ENCODE data around the gene RFTN2.
A peak's percentile ranks its signal among the peaks of the same experiment; 100 is the strongest.
"Not testable (repeated sequence)": the region's sequence is repeated elsewhere in the genome, so short reads cannot be mapped to it uniquely, and the experiment has no call there.

The RFTN2 gene

GRCh38 chr2:197675246-197675645 is at the start of gene RFTN2:
TSS of gene RFTN2 (minus strand) at chr2:197675587. CDS start at chr2:197675458, 129 bp downstream.
- DNase-seq = no peak

DNA sequence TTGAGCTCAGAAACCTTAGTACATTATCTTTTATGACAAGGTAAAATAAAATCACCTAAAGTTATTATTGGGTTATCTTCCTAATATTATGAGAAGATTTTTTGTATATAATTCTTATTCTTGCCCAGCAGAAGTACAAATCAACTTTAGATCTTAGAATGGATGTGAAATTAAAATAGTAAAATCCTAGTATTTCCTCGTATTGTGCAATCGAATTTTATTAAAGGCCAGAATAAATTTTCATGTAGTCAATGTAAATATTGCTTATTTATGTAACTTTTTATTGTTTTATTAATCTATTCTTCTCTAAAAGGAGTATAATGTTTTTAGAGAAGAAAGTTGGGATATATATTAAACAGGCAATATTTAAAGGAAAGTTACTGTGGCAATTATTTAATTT is 42.5 kb upstream of the RFTN2 start:
- DNase-seq = no peak

DNA sequence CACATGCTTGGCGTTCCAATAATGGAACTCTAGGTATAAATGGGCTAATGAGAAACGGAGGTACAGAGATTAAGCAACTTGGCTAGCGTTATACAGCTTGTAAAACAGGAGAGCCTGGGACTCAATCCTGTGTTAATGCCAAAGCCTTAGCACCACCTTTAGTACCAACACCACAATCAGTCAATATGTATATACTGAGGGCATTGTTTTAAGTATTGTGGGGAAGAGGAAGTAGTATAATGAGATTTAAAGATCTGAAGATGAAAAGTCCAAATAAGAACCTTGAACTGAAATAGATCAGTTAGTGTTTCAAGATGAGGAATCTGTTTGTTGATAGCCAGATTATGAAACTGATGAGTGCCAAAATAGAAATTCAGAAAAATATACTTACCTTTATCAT is 37.9 kb upstream of the RFTN2 start:
- DNase-seq = no peak

DNA sequence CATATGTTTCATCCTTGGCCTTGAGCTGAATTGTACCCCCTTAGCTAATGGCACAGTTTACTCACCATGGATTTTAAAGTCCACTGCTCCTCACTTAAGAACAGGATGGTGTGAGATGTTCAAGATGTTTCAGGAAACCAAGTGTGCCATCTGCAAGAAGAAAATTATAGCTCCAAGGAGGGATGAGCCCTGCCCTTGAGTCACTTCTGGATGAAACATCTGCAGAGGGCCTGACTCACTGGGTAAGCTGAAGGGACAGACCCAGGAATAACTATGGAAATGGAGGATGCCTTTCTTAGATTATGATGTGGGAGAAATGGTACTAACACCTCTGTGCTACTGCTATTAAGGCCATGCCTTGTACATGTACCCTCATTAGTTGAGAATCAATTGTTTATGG is 36.2 kb upstream of the RFTN2 start:
- DNase-seq = no peak

DNA sequence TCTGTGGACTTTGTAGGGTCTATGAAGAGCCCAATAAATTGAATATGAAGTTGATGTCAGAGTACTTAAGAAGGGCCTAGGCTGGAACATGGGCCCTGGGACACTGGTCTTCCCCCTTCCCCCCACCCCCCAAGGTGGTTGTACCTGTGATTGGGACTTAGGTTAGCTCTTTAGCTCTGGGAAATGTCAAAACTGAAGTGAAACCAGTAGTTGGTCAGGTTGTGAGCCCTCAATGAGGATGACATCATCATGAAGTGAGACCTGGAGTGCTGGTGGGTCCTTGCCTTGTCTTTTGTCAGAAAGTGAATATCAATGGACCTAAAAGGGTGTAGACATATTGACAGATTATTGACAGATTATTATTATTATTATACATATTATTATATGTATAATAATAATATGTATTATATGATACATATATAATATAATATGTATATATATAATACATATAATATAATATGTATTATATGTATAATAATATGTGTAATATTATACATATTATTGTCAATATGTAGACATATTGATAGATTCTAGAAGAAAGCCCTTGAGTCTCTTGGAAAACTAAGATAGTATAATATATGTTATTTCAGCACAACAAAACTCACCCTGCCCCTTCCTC is 35.1 kb upstream of the RFTN2 start:
- no peak for DNase-seq

- not testable (repeated sequence) for DNase-seq
Measured at GRCh38 chr2:197709140-197709539, 33.8 kb upstream of the RFTN2 start.

GRCh38 chr2:197708331-197708730 is 32.9 kb upstream of the RFTN2 start:
- no peak for DNase-seq

- DNase-seq = peak; percentile 42
Measured at GRCh38 chr2:197707316-197708213, 32.2 kb upstream of the RFTN2 start.

GRCh38 chr2:197706839-197707207 is 31.4 kb upstream of the RFTN2 start:
- DNase-seq = peak; percentile 21

DNA sequence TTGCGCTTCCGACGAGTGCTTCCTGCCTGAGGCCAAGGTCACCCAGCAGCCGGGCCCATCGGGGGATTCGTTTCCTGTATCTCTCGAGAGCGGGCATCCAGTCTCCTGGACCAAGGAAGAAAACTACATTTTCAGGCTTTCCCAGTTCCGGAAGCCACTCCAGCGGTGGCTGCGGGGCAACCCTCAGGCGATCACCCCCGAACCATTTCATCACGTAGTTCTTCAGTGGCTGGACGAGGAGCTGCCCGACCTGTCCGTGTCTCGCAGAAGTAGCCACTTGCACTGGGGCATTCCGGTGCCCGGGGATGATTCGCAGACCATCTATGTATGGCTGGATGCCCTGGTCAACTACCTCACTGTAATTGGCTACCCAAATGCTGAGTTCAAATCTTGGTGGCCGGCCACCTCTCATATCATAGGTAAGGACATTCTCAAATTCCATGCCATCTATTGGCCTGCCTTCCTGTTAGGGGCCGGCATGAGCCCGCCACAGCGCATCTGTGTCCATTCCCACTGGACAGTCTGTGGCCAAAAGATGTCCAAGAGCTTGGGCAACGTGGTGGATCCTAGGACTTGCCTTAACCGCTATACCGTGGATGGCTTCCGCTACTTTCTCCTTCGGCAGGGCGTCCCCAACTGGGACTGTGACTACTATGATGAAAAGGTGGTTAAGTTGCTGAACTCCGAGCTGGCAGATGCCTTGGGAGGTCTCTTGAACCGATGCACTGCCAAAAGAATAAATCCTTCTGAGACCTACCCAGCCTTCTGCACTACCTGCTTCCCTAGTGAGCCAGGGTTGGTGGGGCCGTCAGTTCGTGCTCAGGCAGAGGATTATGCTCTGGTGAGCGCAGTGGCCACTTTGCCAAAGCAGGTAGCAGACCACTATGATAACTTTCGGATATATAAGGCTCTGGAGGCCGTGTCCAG is 30.8 kb upstream of the RFTN2 start:
- DNase-seq = peak; percentile 59

DNA sequence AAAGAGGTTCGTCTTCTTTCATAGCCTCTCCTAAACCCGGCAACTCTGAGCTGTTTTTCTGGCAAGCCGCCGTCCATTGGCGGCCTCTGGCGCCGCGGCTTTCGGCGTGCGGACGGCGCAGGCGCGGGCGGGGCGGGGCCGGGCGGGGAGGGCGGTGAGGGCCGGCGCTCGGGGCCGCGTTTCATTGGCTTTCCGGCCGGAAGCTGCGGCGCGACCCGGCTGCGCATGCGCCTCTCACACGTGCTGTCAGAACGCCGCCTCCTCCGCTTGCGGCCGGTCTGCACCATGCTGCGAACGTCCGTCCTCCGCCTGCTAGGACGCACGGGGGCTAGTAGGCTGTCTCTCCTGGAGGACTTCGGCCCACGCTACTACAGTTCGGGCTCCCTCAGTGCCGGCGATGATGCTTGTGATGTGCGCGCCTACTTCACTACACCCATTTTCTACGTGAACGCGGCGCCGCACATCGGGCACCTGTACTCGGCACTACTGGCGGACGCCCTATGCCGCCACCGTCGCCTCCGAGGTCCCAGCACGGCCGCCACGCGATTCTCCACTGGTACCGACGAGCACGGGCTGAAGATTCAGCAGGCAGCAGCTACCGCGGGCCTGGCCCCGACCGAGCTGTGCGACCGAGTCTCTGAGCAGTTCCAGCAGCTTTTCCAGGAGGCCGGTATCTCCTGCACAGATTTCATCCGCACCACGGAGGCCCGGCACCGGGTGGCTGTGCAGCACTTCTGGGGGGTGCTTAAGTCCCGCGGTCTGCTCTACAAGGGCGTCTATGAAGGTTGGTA is 29.9 kb upstream of the RFTN2 start, which contains the start of gene MARS2:
TSS of gene MARS2 (plus strand) at position 249 of the 791 bp plus-strand sequence. CDS start at position 286, 37 bp downstream.
- DNase-seq = peak; percentile 92

- DNase-seq = no peak
Measured at GRCh38 chr2:197704434-197705120, 29.2 kb upstream of the RFTN2 start.

GRCh38 chr2:197700960-197701359 is 25.6 kb upstream of the RFTN2 start:
- DNase-seq = no peak

- not testable (repeated sequence) for DNase-seq
Measured at GRCh38 chr2:197699724-197700123, 24.3 kb upstream of the RFTN2 start.

DNA sequence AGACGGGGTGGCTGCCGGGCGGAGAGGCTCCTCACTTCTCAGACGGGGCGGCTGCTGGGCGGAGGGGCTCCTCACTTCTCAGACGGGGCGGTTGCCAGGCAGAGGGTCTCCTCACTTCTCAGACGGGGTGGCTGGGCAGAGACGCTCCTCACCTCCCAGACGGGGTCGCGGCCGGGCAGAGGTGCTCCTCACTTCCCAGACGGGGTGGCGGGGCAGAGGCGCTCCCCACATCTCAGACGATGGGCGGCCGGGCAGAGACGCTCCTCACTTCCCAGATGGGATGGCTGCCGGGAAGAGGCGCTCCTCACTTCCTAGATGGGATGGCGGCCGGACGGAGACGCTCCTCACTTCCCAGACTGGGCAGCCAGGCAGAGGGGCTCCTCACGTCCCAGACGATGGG is 21.2 kb upstream of the RFTN2 start:
- DNase-seq = not testable (repeated sequence)

GRCh38 chr2:197695971-197696370 is 20.6 kb upstream of the RFTN2 start:
- not testable (repeated sequence) for DNase-seq

- DNase-seq = not testable (repeated sequence)
Measured at GRCh38 chr2:197695206-197695605, 19.8 kb upstream of the RFTN2 start.

DNA sequence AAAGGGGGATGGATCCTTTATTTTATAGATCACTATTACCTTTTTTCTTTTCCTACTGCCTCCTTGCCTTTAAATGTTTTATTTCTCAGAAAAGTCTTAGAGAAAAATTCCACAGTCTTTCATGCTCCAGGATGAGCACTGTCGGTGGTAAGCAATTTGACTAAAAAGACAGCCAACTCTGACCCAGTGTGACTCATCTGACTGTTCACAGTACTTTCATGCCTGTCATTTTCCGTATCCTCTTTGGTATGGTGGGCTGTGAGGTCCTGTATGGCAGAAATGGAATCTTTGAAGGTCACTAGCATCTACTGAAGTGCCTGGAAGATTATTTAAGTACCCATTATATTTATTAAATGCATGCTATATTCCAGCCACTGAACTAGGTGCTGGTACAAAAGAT is 2.1 kb upstream of the RFTN2 start:
- DNase-seq = no peak

- no peak for DNase-seq
Measured at GRCh38 chr2:197677056-197677455, 1.7 kb upstream of the RFTN2 start.

DNA sequence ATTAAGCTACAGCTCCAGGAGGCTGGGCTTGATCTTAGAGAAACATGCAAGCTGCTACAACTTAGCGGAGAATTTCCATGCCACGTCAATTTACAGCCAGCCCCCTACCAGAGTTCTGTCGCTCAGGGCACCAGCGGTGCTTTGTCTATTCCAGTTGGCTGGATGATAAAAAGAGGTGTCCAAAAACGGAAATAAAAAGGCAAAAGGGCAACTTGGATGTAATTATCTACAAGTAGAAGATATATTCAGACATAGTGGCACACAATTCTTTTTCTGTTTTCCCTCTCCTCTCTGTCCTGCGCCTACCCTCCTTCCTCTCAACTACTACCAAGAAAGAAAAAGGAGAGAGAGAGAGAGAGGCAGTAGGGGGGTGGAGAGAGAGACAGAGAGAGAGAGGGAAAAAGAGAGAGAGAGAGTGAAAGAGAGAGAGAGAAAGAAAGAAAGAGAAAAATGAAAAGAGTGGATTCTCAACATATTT is 363 bp upstream of the RFTN2 start:
- DNase-seq = no peak

DNA sequence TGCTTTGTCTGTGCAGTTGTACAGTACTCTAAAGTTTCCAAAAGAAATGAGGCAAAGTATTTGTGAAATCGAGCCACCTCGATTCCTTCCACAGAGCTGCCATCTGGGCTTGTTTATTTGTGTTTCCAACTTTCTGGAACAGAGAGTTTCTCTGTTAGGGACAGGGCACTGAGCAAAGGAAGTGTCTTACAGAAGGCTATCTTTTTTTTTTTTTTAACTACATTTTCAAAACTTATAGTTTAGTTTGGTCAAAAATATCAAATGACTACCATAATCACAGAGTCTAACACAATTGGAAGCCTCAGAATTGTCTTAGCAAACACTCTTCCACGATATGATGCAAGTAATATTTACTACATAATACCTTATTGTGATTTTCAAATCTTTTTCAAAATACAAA is 796 bp downstream of the RFTN2 start:
- no peak for DNase-seq

All from NCI-H69 (cell line).